Measurements from ENCODE around the gene LCN10. TPM values are rescaled to one million over a fixed set of nuclear protein-coding genes. Genes with fewer than 3 reads are reported as not detected.

The LCN10 gene
- total and polyA plus RNA-seq, 2 of the 13 experiments (the other 11 are each of a cell fraction or from before 2014, with no cell fraction given): 0.53 to 0.61 TPM

GRCh38 chr9:136734837-136735496 is 7.8 kb downstream of the LCN10 start:
- ATAC-seq (no peak), DNase-seq (ENCODE audit: low spot score) (no peak), FAIRE-seq (no peak)
- in situ Hi-C loops (cut with HindIII; ENCODE audit: extremely low pct_ligation_motif_present, low pct_unique_long_range_greater_than_20kb): no loop called here
- peaks cover 3 to 41% of the 10 kb centered on the region in 2 experiments; a peak in 4 of 5 replicates for H3K27me3 ChIP-seq (ENCODE audit: control insufficient read depth in 1 of 2, insufficient read depth in 2 of 2, low read length in 2 of 2)
- H3K9ac ChIP-seq (ENCODE audit: insufficient read depth, low read depth, low read length): no peak overlapping the region
- H3K79me2 ChIP-seq (ENCODE audit: insufficient read depth, low read length): peaks cover 2% of the 10 kb centered on the region
- 35% methylated on average over 12 of the region's 12 CpGs for WGBS (ENCODE audit: low lambda C conversion rate)
- POLR2A ChIA-PET: no interaction called here
- no peaks in the 10 kb centered on the region for H3K9me3 ChIP-seq (ENCODE audit: low read length)
- intact Hi-C loops (cut with micrococcal nuclease; ENCODE audit: unreplicated experiment): no loop called here
- no TSS peak for BruUV-seq (replicated peaks)
- TF ChIP-seq ZNF790 (CRISPR knock-in tag; IDR thresholded peaks at IDR 0.05; ENCODE audit: borderline replicate concordance) (no peak), ATF2 (CRISPR knock-in tag; IDR thresholded peaks at IDR 0.05) (no peak), FOXK1 (CRISPR knock-in tag; IDR thresholded peaks at IDR 0.05; ENCODE audit: borderline replicate concordance, low read depth) (no peak), ZNF235 (CRISPR knock-in tag; IDR thresholded peaks at IDR 0.05; ENCODE audit: borderline replicate concordance) (no peak)
- H4K20me1 ChIP-seq (ENCODE audit: insufficient read depth, low read length): no peaks in the 10 kb centered on the region; the same call in 1 of the 2 replicates
- no peaks in the 10 kb centered on the region for H3K36me3 ChIP-seq (replicated peaks in 1 of 2; ENCODE audit: control insufficient read depth in 1 of 2, insufficient read depth in 2 of 2, low read length in 2 of 2)
- no peak overlapping the region for H2AFZ ChIP-seq (ENCODE audit: low read length)
- H3K4me2 ChIP-seq (ENCODE audit: low read depth, low read length): no peak overlapping the region
- CTCF ChIA-PET (ENCODE audit: low intra/inter-chr PET ratio, low total read pairs): no interaction called here
- H3K4me3 ChIP-seq (replicated peaks in 1 of 3; ENCODE audit: insufficient read depth in 1 of 3, low read depth in 2 of 3, low read length in 3 of 3): no peak overlapping the region
- no peak overlapping the region for H3K27ac ChIP-seq (ENCODE audit: extremely low read length, insufficient read depth, low read length)
- peaks cover 12% of the 10 kb centered on the region for H3K4me1 ChIP-seq (ENCODE audit: insufficient read depth, low read length)

- CTCF ChIA-PET (ENCODE audit: low intra/inter-chr PET ratio, low total read pairs): no interaction called here
- ATAC-seq (peak; percentile 9; the same call in 1 of the 3 replicates), DNase-seq (ENCODE audit: low spot score) (no peak), FAIRE-seq (no peak)
- Histone ChIP-seq H2AFZ (ENCODE audit: low read length) (no peak overlapping the region), H3K9ac (ENCODE audit: insufficient read depth, low read depth, low read length) (no peak overlapping the region), H3K36me3 (replicated peaks in 1 of 2; ENCODE audit: control insufficient read depth in 1 of 2, insufficient read depth in 2 of 2, low read length in 2 of 2) (no peaks in the 10 kb centered on the region), H3K27me3 (ENCODE audit: control insufficient read depth in 1 of 2, insufficient read depth in 2 of 2, low read length in 2 of 2) (peaks cover 3 to 27% of the 10 kb centered on the region in 2 experiments; a peak in 3 of 5 replicates), H3K4me3 (replicated peaks in 1 of 3; ENCODE audit: insufficient read depth in 1 of 3, low read depth in 2 of 3, low read length in 3 of 3) (no peak overlapping the region), H3K79me2 (ENCODE audit: insufficient read depth, low read length) (peaks cover 8% of the 10 kb centered on the region), H3K4me1 (ENCODE audit: insufficient read depth, low read length) (peaks cover 25% of the 10 kb centered on the region), H4K20me1 (ENCODE audit: insufficient read depth, low read length) (no peaks in the 10 kb centered on the region; the same call in 1 of the 2 replicates), H3K9me3 (ENCODE audit: low read length) (no peaks in the 10 kb centered on the region), H3K27ac (ENCODE audit: extremely low read length, insufficient read depth, low read length) (no peak overlapping the region), H3K4me2 (ENCODE audit: low read depth, low read length) (no peak overlapping the region)
- in situ Hi-C loops (cut with HindIII; ENCODE audit: extremely low pct_ligation_motif_present, low pct_unique_long_range_greater_than_20kb): no loop called here
- POLR2A ChIA-PET: no interaction called here
- TF ChIP-seq ZNF138 (CRISPR knock-in tag; IDR thresholded peaks at IDR 0.05; ENCODE audit: low read depth) (no peak), ZNF496 (CRISPR knock-in tag; IDR thresholded peaks at IDR 0.05; ENCODE audit: insufficient replicate concordance) (no peak)
- intact Hi-C loops (cut with micrococcal nuclease; ENCODE audit: unreplicated experiment): no loop called here
- WGBS (ENCODE audit: low lambda C conversion rate): 61% methylated on average over 7 of the region's 12 CpGs
- BruUV-seq (replicated peaks): no TSS peak
Measured at GRCh38 chr9:136733611-136734010, 9.1 kb downstream of the LCN10 start.
